Hematopoietic multipotent progenitor cell treated with erythropoietin and hydrocortisone succinate and interleukin-3 and kit ligand, for 15 days (in vitro differentiated cells): ENCODE results near the gene PGK1.
A peak's percentile ranks its signal among the peaks of the same experiment; 100 is the strongest.
"Not testable (repeated sequence)": the region's sequence is repeated elsewhere in the genome, so short reads cannot be mapped to it uniquely, and the experiment has no call there.

ENCODE experiments used
- DNase-seq: peaks from one replicate; pipeline ENCODE4 v3.0.0-alpha.2; 2015; ENCODE audit warnings: low spot score

PGK1 gene

DNA sequence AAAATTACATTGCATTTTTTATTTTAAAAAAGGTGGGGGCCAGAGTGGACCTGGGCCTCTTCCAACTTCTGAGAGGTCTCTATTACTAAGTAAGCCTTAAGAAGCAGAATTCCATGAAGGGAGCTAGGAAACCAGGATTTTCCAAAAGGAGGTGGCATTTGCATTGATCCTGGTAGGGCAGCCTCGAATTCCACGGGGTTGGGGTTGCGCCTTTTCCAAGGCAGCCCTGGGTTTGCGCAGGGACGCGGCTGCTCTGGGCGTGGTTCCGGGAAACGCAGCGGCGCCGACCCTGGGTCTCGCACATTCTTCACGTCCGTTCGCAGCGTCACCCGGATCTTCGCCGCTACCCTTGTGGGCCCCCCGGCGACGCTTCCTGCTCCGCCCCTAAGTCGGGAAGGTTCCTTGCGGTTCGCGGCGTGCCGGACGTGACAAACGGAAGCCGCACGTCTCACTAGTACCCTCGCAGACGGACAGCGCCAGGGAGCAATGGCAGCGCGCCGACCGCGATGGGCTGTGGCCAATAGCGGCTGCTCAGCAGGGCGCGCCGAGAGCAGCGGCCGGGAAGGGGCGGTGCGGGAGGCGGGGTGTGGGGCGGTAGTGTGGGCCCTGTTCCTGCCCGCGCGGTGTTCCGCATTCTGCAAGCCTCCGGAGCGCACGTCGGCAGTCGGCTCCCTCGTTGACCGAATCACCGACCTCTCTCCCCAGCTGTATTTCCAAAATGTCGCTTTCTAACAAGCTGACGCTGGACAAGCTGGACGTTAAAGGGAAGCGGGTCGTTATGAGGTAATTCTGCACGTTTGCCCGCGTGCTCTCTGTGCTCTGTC is at the start of gene PGK1:
TSS of gene PGK1 (plus strand) at position 626 of the 824 bp plus-strand sequence. CDS start at position 719, 93 bp downstream.
- DNase-seq, result peak; percentile 89

DNA sequence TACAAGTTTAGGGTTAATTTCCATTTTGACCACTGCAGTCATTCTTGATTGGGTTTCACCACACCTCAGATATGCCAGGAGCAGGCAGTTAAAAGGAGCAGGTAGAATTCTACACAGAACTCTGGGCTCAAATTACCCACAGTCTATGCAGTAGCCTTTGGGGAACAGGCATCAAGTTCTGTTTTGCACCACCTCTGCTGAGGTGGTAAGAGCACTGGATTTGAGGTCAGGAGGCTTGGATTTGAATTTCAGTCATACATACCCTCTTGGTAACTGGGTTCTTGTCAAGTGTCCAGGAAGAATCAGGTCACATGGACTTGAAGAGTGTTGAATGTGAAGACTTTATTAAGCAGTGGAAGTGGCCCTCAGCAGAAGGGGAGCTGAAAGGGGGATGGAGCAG is 40.4 kb upstream of the PGK1 start:
- no peak for DNase-seq

DNA sequence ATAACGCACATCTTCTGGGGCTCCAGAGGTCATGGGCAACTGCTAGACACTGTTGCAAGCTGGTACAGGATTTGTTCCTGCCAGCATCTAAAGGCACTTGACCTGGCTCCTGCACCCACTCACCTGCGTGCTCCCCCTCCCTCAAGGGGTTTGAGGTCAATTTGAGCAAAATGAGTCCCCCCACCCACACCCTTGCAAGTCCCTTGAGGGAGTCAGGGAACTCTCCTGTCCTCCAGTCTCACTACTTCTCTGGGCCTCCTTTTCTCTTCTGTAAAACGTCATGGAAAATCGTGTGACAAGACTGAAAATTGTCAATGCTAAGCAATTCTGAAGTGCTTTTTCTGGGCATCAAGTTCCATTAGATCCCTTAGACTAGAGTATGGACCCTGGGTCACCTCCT is 39.9 kb upstream of the PGK1 start:
- no peak for DNase-seq

DNA sequence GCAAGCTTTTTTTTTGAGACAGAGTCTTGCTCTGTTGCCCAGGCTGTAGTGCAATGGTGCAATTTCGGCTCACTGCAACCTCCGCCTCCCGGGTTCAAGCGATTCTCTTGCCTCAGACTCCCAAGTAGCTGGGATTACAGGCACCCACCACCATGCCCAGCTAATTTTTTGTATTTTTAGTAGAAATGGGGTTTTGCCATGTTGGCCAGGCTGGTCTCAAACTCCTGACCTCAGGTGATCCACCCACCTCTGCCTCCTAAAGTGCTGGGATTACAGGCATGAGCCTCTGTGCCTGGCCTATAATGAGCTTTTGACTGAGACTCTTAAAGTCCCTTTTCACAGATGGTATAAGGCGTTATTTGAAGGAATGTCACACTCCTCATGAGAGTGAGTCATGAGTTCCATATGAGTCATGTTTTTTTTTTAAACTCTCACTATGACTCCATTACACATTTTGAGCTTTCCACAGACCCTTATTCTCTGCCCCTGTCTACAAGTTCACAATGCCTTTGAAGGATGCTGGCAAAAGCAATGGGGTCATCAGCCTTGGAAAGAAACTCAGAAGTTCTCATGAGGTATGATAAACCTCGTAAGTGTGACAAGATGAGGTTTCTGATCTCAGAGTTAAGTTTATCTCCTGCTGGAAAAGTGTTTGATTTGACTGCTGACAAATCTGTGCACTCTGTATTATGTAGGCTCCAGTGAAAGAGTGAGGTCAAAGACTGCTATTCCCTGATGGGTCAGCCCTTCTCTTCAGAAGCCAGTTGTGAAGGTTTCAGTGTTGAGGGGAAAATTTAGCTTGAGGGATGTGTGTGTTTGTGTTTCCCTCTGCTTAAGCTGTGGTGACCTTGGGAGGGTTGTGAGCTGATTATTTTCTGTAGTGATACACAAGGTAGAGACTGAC is 39.1 kb upstream of the PGK1 start:
- DNase-seq, result not testable (repeated sequence)

DNA sequence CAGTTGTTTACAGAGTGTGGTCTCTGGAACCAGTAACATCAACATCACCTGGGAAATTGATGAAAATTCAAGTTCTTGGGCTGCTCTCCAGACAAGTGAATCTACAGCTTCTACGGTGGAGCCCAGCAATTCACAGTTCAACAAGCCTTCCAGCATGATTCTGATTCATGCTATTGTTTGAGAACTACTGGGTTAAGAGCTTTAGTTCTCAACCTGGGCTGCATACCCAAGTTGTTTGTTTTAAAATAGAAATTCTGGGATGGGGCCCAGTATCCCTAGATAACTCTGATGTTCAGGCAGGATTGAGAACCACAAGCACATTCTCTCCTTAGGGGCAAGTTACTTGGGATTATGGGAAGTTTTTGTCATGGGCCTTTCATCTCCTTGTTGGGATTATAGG is 37.9 kb upstream of the PGK1 start:
- DNase-seq, result no peak

DNA sequence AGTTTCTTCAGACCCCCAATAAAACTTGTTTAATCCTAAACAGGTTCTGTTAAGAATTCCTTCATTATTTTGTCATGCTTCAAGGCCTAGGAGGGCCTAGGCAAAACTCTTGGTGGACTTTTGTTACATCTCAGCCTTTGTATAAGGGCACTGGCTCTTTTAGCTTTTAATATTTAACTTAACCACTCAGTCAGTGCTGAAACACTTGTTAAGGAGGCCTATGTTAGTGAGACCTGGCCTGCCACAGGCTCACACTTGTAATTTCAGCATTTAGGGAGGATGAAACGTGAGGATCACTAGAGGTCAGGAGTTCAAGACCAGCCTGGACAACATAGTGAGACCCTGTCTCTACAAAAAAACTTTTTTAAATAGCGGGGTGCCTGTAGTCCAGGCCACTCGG is 32.7 kb upstream of the PGK1 start:
- no peak for DNase-seq

DNA sequence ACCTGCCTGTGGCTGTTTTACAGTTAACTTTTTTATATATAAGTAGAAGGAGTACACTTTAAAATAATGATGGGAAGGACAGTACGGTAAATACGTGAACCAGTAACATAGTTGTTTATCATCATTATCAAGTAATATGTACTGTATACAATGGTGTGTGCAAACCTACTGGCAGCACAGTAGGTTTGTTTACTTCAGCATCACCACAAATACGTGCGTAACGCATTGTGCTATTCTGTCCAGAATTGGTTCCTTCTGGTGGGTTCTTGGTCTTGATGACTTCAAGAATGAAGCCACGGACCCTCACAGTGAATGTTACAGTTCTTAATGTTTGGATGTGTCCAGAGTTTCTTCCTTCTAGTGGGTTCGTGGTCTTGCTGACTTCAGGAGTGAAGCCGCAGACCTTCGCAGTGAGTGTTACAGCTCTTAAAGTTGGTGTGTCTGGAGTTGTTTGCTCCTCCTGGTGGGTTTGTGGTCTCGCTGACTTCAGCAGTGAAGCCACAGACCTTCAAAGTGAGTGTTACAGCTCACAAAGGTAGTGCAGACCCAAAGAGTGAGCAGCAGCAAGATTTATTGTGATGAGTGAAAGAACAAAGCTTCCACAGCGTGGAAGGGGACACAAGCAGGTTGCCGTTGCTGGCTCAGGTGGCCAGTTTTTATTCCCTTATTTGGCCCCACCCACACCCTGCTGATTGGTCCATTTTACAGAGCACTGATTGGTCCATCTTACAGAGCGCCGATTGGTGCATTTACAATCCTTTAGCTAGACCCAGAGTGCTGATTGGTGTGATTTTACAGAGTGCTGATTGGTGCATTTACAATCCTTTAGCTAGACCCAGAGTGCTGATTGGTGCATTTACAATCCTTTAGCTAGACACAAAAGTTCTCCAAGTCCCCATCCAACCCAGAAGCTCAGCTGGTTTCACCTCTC is 30.6 kb upstream of the PGK1 start:
- not testable (repeated sequence) for DNase-seq

DNA sequence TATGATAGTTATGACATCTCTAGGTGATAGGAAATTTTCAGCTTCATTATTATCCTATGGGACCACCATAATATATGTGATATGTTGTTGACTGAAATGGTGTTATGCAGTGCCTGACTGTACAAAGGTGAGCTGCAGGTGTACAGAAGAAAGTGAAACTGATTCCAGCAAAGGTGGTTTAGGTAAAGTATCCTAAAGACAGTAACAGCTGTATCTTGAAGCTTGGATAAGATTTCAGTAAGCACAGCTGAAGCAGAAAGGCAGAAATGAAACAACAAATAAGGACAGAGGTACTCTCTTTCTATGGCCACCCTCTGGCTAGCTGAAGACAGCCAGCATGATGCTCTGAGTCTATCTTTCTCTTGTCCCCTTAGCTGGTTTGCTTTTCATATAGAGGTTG is 30.0 kb upstream of the PGK1 start:
- no peak for DNase-seq

DNA sequence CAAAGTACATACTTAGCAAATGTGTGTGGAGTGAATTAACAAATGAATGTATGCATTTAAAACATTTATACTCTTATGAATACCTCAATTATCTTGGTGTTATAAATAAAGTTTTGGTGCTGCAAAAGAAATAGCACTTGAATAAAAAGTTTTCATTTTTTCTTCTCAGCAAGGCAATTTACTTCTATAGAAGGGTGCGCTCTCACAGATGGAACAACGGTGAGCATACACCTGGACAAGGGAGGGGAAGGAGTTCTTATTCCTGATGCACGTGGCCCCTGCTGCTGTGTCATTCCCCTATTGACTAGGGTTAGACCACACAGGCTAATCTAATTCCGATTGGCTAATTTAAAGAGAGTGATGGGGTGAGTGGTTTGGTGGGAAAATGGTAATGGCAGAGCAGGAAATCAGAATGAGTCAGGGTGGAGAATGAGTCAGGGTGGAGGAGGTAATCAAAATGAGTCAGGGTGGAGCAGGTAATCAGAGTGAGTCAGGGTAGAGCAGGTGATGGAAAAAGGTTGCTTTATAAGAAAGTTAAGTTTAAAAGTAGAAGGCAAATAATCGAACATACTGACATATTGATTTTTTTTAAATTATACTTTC is 28.2 kb upstream of the PGK1 start:
- no peak for DNase-seq

DNA sequence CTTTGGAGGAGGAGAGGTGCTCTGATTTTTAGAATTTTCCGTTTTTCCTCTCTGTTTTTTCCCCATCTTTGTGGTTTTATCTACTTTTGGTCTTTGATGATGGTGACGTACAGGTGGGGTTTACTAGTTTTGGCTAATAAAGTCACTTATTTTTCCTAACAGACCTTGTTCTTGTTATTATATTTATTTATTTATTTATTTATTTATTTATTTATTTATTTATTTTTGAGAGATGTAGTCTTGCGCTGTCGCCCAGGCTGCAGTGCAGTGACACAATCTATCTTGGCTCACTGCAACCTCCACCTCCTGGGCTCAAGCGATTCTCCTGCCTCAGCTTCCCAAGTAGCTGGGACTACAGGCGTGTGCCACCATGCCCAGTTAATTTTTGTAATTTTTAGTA is 22.6 kb upstream of the PGK1 start:
- not testable (repeated sequence) for DNase-seq

DNA sequence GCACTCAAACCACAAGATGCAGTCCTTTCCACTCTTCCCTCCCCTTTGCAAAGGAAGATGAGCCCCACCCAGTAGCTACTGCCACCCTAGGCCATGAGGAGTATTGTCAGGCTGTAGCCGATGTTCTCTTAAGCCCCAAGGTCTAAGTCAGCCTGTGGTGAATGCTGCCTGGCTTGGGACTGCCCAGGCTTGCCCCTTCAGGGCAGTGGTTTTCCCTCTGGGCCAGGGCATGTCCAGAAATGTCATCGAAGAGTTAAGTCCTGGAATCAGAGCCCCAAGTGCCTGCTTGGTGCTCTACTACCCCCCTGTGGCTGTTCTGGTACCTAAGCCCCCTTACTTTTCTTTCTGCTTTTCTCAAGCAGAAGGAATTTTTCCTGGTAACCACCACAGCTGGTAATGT is 11.8 kb upstream of the PGK1 start:
- no peak for DNase-seq

DNA sequence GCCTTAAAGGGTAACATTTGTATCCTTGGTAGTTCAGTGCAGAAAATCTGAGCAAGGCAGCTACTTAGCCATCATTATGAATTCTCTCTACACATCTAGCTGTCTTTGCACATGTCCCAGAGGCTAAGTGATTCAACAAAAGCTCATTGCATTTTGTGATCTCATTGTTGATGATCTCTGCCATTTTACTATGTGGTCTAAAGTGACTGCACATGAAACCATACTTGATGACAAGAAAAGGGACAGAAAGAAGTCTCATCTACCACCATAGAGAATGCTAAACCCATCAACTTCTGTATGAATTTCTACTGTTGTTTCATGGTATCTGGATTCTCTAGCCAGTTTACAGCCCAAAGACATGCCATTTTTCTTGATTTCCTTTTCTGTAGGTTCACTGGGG is 5.9 kb upstream of the PGK1 start:
- no peak for DNase-seq

DNA sequence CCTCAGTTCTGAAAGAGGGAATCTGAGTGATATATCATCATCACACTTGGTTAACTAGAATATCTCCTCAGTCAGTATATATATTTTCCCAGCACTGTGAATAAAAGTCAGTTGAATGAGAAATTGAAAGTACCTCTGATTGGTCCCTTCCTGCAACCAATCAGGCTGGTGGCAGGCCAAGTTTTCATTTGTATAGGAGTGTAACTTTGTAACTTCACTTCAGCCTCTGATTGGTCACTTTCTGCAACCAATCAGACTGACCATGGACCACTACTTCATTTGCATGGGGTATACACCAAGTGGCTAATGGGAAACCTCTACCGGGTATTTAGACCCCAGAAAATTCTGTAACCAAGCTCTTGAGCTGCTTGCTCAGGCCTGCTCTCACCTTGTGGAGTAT is 2.0 kb upstream of the PGK1 start:
- peak; percentile 11 for DNase-seq

DNA sequence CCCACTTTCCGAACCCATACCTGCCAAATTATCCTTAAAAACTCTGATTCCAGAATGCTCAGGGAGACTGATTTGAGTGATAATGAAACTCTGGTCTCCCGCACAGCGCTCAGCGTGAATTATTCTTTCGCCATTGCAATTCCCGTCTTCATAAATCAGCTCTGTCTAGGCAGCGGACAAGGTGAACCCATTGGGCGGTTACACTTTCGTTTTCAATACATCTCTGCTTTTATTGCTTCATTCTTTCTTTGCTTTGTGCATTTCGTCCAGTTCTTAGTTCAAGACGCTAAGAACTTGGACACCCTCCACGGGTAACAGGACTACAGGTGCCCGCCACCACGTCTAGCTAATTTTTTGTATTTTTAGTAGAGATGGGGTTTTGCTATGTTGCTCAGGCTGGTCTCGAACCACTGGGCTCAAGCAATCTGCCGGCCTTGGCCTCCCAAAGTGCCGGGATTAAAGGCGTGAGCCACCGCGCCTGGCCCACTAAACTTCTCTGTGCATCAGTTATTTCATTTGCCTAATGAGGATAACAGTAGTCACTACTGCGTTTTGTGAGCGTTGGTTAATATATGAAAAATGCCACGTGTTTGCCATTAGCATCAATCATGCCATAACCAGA is 936 bp upstream of the PGK1 start:
- DNase-seq, result no peak

DNA sequence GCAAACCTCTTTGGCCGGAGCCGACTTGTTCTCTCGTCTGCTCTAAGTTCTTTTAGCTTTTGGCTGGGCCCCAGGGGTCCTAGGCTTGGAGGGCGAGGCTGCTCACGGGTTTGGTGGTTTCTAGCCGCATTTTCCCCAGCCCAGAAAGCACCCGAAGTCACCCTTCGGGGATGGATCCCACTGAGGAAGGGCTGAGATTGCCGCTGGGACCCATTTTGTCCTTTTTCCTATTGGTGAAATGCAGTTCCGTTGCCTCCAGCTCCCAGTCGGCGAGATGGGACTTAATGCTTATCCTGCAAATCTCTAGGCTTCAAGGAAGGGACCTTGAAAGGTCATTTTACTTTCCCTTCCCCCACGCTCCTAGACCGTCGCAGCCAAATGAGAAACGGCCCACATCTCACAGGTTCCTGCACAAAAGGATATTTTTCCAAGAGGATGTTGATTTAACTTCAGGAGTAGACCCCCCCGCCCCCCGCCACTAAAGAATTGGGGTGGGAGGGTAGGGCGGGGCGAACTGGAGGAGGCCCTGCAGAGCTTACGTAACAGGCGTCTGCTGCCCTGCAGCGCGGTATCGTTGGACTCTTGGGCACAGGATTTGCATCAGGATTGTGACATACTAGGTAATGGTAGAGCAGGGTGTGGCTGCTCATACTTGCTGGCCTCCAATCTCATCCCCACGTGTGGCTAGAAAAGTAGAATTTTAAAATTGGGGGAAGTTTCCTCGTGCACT is 564 bp downstream of the PGK1 start:
- peak; percentile 47 for DNase-seq

DNA sequence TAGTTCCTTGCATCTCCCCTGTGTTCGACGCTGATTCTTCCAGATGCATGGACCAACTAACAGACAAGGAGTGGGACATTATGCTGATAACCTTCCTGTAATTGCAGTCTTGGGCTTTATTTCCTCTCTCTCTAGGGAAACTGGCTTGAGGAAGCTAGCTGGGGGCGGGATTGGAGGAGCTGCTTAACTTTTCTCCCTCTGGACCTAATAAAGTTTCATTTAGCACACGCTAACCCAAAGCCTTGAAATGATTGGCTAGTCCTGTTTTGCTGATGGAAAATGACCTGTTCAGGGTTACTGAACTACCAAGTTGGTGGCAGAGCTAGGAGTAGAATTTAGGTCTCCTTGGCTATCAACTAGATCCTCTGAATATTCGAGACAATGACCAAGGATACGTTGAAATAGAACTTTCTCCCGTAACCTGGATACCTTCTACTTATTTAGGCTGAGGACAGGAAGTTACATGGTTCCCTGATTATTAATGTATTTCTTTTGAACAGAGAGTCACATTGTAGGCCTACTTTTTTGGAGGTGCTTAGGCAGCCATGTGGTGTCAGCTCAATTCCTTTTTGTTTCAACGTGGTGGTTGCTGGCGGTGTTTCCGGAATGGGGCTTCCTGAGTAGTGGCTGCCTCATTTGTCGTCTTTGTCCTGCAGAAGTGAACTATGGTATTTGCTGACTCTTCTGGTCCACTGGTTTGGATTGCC is 2.0 kb downstream of the PGK1 start:
- no peak for DNase-seq

DNA sequence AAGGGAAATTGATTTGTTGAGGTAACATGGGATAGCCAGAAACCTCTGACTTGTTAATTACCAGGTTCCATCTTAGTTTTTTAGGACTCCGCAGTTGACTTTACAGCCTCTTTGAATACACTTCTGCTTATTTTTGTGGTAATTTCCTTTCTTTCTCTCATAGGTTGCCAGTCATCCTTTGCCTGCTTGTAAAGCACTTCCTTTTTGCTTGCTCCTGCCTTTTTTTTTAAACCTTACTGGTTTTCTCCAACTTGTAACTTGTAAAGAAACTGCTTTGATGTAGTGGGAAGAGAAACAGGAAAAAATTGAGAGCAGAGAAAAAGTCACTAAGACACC is 2.6 kb downstream of the PGK1 start:
- DNase-seq, result no peak

DNA sequence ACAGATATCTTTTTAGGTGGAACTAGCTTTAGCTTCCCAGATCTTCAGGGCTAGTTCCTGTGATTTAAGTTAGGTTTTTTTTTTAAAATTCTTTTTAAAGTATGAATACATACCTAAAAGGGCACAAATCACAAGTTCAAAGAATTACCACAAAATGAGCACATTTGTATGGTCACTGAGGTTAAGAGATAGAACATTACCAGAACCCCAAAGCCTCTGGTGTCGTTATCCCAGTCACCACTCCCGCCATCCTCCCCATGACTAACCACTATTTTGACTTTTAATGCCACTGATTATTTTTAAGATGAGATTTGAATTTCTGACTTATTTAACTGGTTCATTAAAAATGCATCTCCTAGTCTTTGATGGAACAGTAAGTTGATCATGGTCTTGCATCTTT is 5.4 kb downstream of the PGK1 start:
- no peak for DNase-seq

DNA sequence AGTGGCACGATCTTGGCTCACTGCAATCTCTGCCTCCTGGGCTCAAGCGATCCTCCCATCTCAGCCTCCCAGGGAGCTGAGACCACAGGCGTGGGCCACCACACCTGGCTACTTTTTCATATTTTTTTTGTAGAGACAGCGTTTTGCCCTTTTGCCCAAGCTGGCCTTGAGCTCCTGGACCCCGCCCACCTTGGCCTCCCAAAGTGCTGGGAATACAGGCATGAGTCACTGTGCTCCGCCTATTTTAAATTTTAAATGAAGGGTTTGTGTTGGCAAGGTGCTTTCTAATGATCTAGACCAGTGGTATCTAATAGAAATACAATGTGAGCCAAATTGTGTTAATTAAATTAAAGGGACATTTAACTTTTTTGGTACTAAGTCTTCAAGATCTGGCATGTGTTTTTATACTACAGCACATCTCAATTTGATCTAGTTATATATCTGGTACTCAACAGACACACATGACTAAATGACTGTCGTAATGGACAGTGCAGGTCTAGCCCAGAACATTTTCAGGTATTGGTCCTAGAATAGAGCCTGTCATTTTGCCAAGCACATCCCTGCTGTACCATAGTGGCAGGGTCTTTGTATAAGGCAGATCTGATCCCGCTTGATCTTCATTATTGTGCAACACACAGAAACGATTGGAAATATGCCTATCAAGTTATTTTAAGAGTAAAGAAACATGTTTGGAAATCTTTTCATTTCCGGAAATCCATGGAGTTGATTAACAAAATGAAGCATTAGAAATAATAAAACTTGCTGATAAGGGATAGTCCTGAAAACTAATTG is 7.3 kb downstream of the PGK1 start:
- no peak for DNase-seq
